ENCODE measurements around the gene COQ8A.

DNA sequence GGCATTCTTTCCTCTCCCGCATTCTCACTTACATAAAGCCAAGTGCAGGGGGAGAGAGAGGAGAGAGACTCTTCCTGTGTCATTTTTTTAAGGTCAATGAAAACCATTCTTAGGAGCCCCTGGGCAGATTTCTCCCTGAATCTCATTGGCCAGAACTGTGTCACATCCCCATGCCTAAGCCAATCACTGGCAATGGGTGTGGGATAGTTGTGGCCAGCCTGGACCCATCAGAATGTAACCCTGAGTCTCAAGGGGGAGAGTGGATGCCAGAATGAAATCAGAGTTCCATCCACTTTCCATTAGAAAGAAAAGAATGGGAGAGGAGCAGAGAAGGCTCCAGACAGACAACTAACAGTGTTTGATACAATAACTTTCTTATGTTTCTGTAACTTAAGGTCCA is 31.2 kb upstream of the COQ8A start:
- TF ChIP-seq POLR2A (IDR thresholded peaks at IDR 0.05) = no peak
- TF ChIP-seq, protein P1, sequence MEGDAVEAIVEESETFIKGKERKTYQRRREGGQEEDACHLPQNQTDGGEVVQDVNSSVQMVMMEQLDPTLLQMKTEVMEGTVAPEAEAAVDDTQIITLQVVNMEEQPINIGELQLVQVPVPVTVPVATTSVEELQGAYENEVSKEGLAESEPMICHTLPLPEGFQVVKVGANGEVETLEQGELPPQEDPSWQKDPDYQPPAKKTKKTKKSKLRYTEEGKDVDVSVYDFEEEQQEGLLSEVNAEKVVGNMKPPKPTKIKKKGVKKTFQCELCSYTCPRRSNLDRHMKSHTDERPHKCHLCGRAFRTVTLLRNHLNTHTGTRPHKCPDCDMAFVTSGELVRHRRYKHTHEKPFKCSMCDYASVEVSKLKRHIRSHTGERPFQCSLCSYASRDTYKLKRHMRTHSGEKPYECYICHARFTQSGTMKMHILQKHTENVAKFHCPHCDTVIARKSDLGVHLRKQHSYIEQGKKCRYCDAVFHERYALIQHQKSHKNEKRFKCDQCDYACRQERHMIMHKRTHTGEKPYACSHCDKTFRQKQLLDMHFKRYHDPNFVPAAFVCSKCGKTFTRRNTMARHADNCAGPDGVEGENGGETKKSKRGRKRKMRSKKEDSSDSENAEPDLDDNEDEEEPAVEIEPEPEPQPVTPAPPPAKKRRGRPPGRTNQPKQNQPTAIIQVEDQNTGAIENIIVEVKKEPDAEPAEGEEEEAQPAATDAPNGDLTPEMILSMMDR (IDR thresholded peaks at IDR 0.05) = no peak
- TF ChIP-seq POLR2AphosphoS5 (IDR thresholded peaks at IDR 0.05) = no peak
